Measurements from ENCODE around the gene NR5A1. TPM values are rescaled to one million over a fixed set of nuclear protein-coding genes. Genes with fewer than 3 reads are reported as not detected.

The NR5A1 gene
- total and polyA plus RNA-seq, 2 of the 13 experiments (the other 11 are each of a cell fraction or from before 2014, with no cell fraction given), result 28.9 to 44.7 TPM

- FAIRE-seq, result no peak
- CTCF ChIA-PET (ENCODE audit: low intra/inter-chr PET ratio, low total read pairs), result no interaction called here
- POLR2A ChIA-PET, result no interaction called here
Measured at GRCh38 chr9:124477211-124477647, 30.0 kb downstream of the NR5A1 start.

More at GRCh38 chr9:124477211-124477647, 30.0 kb downstream of the NR5A1 start:
- Histone ChIP-seq H3K79me2 (ENCODE audit: insufficient read depth, low read length) (no peaks in the 10 kb centered on the region), H3K27me3 (ENCODE audit: control insufficient read depth in 1 of 2, insufficient read depth in 2 of 2, low read length in 2 of 2) (peaks cover 4 to 60% of the 10 kb centered on the region in 2 experiments), H3K4me3 (replicated peaks in 1 of 3; ENCODE audit: insufficient read depth in 1 of 3, low read depth in 2 of 3, low read length in 3 of 3) (peak overlapping the region in 1 of 3 experiments; percentile 23; a peak in 1 of 6 replicates), H4K20me1 (ENCODE audit: insufficient read depth, low read length) (no peaks in the 10 kb centered on the region), H3K9ac (ENCODE audit: insufficient read depth, low read depth, low read length) (no peak overlapping the region), H3K36me3 (replicated peaks in 1 of 2; ENCODE audit: control insufficient read depth in 1 of 2, insufficient read depth in 2 of 2, low read length in 2 of 2) (no peaks in the 10 kb centered on the region), H3K9me3 (ENCODE audit: low read length) (no peaks in the 10 kb centered on the region), H2AFZ (ENCODE audit: low read length) (no peak overlapping the region), H3K4me2 (ENCODE audit: low read depth, low read length) (peak overlapping the region; percentile 47; the same call in 1 of the 2 replicates), H3K27ac (ENCODE audit: extremely low read length, insufficient read depth, low read length) (no peak overlapping the region), H3K4me1 (ENCODE audit: insufficient read depth, low read length) (peaks cover 41% of the 10 kb centered on the region)
- intact Hi-C loops (cut with micrococcal nuclease; ENCODE audit: unreplicated experiment), result loop anchor here (5.0 kb wide), 1 partner anchor 60 kb away; no protein-coding TSS in a partner anchor
- 0 out of 2 replicates have a peak, but pooled peaks have one; percentile 10 for TF ChIP-seq ZNF281 (CRISPR knock-in tag; IDR thresholded peaks at IDR 0.05; ENCODE audit: borderline replicate concordance)
- peak; percentile 88 for TF ChIP-seq ZNF263 (CRISPR knock-in tag; IDR thresholded peaks at IDR 0.05)
- peak; percentile 82 for TF ChIP-seq ZNF629 (CRISPR knock-in tag; conservative IDR thresholded peaks at IDR 0.05)
- peak; percentile 33; the same call in 1 of the 2 replicates for TF ChIP-seq ZNF768 (CRISPR knock-in tag; IDR thresholded peaks at IDR 0.05)
- no peak for TF ChIP-seq CREM (IDR thresholded peaks at IDR 0.05)
- no peak for TF ChIP-seq CREM (CRISPR knock-in tag; IDR thresholded peaks at IDR 0.05)
- TF ChIP-seq ZBTB33 (CRISPR knock-in tag; IDR thresholded peaks at IDR 0.05), result peak; percentile 50; the same call in 1 of the 2 replicates
- WGBS (ENCODE audit: low lambda C conversion rate), result 33% methylated on average over 3 of the region's 19 CpGs
- ATAC-seq, result no peak
- no peak for DNase-seq (ENCODE audit: low spot score)
- BruUV-seq (replicated peaks), result no TSS peak
- in situ Hi-C loops (cut with HindIII; ENCODE audit: extremely low pct_ligation_motif_present, low pct_unique_long_range_greater_than_20kb), result no loop called here
